Measurements from ENCODE around the gene C10orf53. TPM values are rescaled to one million over a fixed set of nuclear protein-coding genes. Genes with fewer than 3 reads are reported as not detected.

Gene C10orf53
- total RNA-seq, 2 experiments from 2014 or later, result not detected

DNA sequence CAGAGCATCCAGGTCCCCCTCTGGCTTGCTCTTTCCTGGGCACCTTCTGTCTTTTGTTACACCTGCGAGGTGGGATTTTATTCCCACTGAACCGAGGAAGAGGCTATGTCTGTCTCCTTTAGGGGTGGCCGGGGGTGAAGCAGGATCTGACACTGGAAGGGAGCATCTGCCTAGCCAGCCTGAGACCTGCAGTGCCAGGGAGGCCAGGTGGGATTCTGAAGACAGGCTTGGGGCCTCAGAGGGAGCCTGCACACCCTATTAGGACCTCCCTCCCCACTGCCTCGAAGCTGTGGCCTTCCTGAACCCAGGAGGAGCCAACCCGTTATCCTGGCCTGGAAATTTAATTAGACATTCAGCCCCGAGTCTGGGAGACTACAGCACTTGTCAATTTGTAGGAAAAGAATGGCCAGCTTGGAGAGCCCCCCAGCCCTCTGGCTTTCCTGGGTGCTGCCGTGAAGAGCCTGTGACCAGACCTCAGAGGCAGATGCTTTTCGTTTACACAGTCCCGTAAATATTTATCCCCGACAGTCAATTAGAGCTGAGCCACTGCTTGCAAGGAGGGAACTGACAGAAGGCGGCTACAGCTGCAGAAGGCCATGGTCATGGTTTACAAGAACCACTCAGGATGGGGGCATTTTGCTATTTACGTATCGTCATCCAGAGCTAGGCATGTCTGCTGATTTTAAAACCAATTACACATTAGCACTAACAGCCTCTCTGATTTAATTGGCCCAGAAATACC is 46.0 kb upstream of the C10orf53 start:
- no peaks in the 10 kb centered on the region for H3K27me3 ChIP-seq (ENCODE audit: control insufficient read depth in 1 of 2, insufficient read depth in 2 of 2, low read length in 2 of 2)
- H3K9me3 ChIP-seq (ENCODE audit: control insufficient read depth in 1 of 2, insufficient read depth in 1 of 2, low read length in 2 of 2), result peaks cover 0 to 3% of the 10 kb centered on the region in 2 experiments
- ChIA-PET POLR2A (no interaction called here), CTCF (no interaction called here)
- DNase-seq, result no peak
- Mint-ChIP-seq H3K36me3 (ENCODE audit: low read depth) (no peaks in the 10 kb centered on the region), H3K27ac (no peak overlapping the region), H3K27me3 (peaks cover 5% of the 10 kb centered on the region), H3K4me3 (no peak overlapping the region), H3K4me1 (ENCODE audit: low read depth) (no peaks in the 10 kb centered on the region), H3K9me3 (no peaks in the 10 kb centered on the region)
- no peak overlapping the region for H3K4me3 ChIP-seq (ENCODE audit: low read length)
- H3K27ac ChIP-seq (ENCODE audit: low read depth in 1 of 2, low read length in 2 of 2), result no peak overlapping the region
- H3K4me1 ChIP-seq (ENCODE audit: insufficient read depth, low read length), result no peaks in the 10 kb centered on the region
- no peaks in the 10 kb centered on the region for H3K36me3 ChIP-seq (ENCODE audit: insufficient read depth, low read length)
- intact Hi-C loops (cut with DNase I, micrococcal nuclease), result no loop called here
- no peak for ATAC-seq (ENCODE audit: poor library complexity)
- TF ChIP-seq, protein P1, sequence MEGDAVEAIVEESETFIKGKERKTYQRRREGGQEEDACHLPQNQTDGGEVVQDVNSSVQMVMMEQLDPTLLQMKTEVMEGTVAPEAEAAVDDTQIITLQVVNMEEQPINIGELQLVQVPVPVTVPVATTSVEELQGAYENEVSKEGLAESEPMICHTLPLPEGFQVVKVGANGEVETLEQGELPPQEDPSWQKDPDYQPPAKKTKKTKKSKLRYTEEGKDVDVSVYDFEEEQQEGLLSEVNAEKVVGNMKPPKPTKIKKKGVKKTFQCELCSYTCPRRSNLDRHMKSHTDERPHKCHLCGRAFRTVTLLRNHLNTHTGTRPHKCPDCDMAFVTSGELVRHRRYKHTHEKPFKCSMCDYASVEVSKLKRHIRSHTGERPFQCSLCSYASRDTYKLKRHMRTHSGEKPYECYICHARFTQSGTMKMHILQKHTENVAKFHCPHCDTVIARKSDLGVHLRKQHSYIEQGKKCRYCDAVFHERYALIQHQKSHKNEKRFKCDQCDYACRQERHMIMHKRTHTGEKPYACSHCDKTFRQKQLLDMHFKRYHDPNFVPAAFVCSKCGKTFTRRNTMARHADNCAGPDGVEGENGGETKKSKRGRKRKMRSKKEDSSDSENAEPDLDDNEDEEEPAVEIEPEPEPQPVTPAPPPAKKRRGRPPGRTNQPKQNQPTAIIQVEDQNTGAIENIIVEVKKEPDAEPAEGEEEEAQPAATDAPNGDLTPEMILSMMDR (IDR thresholded peaks at IDR 0.05), result no peak

DNA sequence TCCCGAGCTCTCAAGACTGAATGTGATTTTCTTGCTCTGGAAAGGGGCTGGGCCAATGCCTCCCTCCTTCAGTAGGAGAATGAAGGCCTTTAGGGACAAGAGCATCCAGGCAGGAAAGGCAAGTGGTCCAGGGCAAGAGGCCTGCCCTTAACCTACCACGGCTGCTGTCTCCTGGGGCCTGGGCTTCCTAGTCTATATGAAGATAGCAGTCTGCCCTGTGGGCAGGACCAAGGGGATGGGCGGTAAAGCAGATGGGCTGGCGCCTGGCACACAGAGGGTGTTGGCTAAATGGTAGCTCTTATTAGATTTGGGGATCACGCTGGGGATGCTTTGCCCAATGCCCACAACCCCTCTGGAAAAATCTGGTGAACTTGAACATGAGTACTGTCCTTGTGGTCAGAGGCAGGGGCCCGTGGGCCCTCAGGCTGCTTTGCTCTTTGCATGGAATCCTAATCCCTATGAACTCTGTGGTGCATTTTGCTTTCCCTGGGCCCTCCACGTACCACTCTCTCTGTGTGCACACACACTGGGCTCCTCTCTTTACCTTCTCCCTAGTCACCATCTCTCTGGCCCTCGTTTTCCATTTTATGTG is 45.3 kb upstream of the C10orf53 start:
- POLR2A ChIA-PET, result no interaction called here

DNA sequence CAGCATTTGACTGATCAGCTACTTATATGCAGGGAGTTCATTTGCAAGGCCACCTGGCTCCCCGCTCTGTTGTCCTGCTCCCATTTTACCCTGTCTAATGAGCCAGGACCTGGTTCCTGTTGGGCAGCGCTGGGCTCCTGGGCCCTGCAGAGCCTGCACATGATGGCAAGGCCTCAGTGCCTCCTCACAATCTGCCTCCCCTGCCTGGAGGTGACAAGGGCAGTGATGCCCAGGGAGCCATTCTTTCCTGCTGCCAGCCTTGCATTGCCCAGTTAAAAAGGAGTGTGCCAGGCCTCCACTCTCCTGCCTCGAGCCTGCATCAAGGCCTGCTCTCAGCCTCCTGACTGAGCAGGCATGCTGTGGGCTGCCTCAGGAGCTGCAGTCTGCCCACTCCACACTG is 37.1 kb upstream of the C10orf53 start:
- ChIA-PET CTCF (no interaction called here), POLR2A (no interaction called here)
- Histone ChIP-seq H3K4me1 (ENCODE audit: insufficient read depth, low read length) (no peaks in the 10 kb centered on the region), H3K9me3 (ENCODE audit: control insufficient read depth in 1 of 2, insufficient read depth in 1 of 2, low read length in 2 of 2) (peaks cover 0 to 23% of the 10 kb centered on the region in 2 experiments), H3K36me3 (ENCODE audit: insufficient read depth, low read length) (no peaks in the 10 kb centered on the region), H3K27ac (ENCODE audit: low read depth in 1 of 2, low read length in 2 of 2) (no peak overlapping the region), H3K4me3 (ENCODE audit: low read length) (no peak overlapping the region), H3K27me3 (ENCODE audit: control insufficient read depth in 1 of 2, insufficient read depth in 2 of 2, low read length in 2 of 2) (peaks cover 7 to 9% of the 10 kb centered on the region in 2 experiments)
- TF ChIP-seq, protein P1 (IDR thresholded peaks at IDR 0.05), result no peak
- no peak overlapping the region for H3K27ac Mint-ChIP-seq
- no peaks in the 10 kb centered on the region for H3K9me3 Mint-ChIP-seq
- DNase-seq (peak in 1 of 14 experiments; percentile 11), ATAC-seq (ENCODE audit: poor library complexity) (no peak)
- intact Hi-C loops (cut with DNase I, micrococcal nuclease), result no loop called here
- H3K27me3 Mint-ChIP-seq, result peaks cover 56% of the 10 kb centered on the region
- H3K4me3 Mint-ChIP-seq, result no peak overlapping the region
- H3K4me1 Mint-ChIP-seq (ENCODE audit: low read depth), result no peaks in the 10 kb centered on the region
- no peaks in the 10 kb centered on the region for H3K36me3 Mint-ChIP-seq (ENCODE audit: low read depth)

More for the DNA sequence above, 45.3 kb upstream of the C10orf53 start:
- no peak overlapping the region for H3K4me3 ChIP-seq (ENCODE audit: low read length)
- TF ChIP-seq, protein P1 (IDR thresholded peaks at IDR 0.05), result no peak
- Mint-ChIP-seq H3K27ac (no peak overlapping the region), H3K4me1 (ENCODE audit: low read depth) (no peaks in the 10 kb centered on the region), H3K36me3 (ENCODE audit: low read depth) (no peaks in the 10 kb centered on the region), H3K4me3 (no peak overlapping the region), H3K9me3 (no peaks in the 10 kb centered on the region), H3K27me3 (peaks cover 5% of the 10 kb centered on the region)
- H3K36me3 ChIP-seq (ENCODE audit: insufficient read depth, low read length), result no peaks in the 10 kb centered on the region
- H3K27me3 ChIP-seq (ENCODE audit: control insufficient read depth in 1 of 2, insufficient read depth in 2 of 2, low read length in 2 of 2), result no peaks in the 10 kb centered on the region
- CTCF ChIA-PET, result no interaction called here
- intact Hi-C loops (cut with DNase I, micrococcal nuclease), result no loop called here
- H3K27ac ChIP-seq (ENCODE audit: low read depth in 1 of 2, low read length in 2 of 2), result no peak overlapping the region
- no peaks in the 10 kb centered on the region for H3K9me3 ChIP-seq (ENCODE audit: control insufficient read depth in 1 of 2, insufficient read depth in 1 of 2, low read length in 2 of 2)
- DNase-seq (no peak), ATAC-seq (ENCODE audit: poor library complexity) (no peak)
- no peaks in the 10 kb centered on the region for H3K4me1 ChIP-seq (ENCODE audit: insufficient read depth, low read length)
